ENCODE results near the gene KCNH2.

Gene KCNH2

DNA sequence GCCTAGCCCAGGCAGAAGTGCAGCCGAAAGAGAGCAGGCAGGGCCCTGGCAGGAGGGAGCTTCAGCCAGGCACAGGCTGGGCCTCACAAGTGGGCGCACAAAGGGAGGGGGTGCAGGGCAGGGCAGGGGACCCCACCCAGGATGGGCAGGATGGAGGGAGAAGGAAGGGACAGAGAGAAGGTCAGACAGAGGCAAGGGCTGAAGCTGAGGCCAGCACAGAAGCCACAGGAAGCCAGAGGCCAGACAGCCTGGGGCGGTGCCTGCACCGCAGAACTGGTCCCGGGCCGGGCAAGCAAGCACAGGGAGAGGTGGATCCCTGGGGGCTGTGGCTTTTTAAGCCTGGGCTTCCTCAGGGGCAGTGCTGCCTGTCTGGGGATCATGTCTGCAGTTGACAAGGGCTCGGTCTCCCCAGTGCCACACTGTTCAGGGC, 29.4 kb upstream of the KCNH2 start:
- H3K4me3 ChIP-seq (replicated peaks; ENCODE audit: low read depth, low read length), result no peak overlapping the region
- TF ChIP-seq CTCF (IDR thresholded peaks at IDR 0.05; ENCODE audit: low read depth, low read length, missing control alignments), result no peak
- DNase-seq (ENCODE audit: extremely low read depth, low read depth), result no peak

DNA sequence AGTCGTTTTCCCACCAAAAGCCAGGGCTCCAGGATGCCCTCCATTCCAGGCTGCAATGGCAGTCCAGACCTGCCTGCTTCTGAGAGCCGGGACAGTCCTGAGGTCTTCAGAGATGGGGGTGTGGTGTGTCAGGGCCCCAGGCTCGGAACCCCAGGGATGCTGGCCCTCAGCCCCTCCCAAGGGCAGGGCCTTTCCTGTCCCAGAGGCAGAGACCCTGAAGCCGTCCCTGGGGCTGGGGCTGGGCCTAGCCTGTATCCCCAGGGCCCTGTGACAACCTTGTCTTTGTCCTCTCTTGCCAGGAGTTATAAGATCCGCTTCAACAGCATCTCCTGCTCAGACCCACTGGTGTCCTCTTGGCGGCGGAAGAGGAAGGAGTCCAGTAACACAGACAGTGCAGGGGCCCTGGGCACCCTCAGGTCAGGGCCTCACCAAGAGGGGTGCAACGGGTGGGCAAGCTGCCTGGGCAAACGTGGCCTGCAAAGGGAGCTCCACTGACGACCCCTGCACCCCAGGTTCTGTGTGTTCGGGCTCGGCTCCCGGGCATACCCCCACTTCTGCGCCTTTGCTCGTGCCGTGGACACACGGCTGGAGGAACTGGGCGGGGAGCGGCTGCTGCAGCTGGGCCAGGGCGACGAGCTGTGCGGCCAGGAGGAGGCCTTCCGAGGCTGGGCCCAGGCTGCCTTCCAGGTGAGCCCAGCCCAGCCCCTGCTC, 28.6 kb upstream of the KCNH2 start:
- no peak overlapping the region for H3K4me3 ChIP-seq (replicated peaks; ENCODE audit: low read depth, low read length)
- TF ChIP-seq CTCF (IDR thresholded peaks at IDR 0.05; ENCODE audit: low read depth, low read length, missing control alignments), result no peak
- no peak for DNase-seq (ENCODE audit: extremely low read depth, low read depth)

DNA sequence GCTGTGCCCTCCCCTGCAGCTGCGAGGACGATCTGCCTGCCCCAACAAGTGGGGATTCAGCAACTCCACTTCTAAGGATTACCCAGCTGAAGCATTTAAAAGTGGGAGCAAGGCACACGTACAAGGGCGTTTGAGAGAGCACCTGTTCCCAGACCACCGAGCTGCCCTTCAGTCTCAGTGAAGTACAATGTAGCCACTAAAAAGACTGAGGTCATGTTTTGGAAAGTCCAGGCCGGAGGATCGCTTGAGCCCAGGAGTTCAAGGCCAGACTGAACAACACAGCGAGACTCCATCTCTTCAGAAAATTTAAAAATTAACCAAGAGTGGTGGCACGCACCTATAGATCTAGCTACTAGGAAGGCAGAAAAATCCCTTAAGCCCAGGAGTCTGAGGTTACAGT, 27.4 kb upstream of the KCNH2 start:
- no peak for DNase-seq (ENCODE audit: extremely low read depth, low read depth)
- TF ChIP-seq CTCF (IDR thresholded peaks at IDR 0.05; ENCODE audit: low read depth, low read length, missing control alignments), result no peak
- H3K4me3 ChIP-seq (replicated peaks; ENCODE audit: low read depth, low read length), result no peak overlapping the region

DNA sequence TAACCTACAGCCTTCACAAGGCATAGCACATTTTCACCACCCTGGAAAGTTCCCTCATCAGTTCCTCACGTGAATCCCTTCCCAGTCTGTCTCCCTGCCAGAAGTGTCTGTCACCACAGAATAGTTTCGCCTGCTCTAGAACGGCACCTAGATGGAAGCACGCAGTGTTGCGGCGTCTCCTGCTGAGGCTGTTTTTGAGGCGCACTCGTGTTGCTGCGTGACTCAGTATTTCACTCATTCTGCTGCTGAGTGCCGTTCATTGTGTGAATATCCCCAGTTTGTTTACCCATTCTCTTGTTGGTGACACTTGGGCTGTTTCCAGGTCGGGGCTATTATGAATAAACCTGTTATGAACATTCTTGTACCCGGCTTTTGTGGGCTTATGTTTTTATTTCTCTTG, 25.5 kb upstream of the KCNH2 start:
- no peak overlapping the region for H3K4me3 ChIP-seq (replicated peaks; ENCODE audit: low read depth, low read length)
- DNase-seq (ENCODE audit: extremely low read depth, low read depth), result no peak
- TF ChIP-seq CTCF (IDR thresholded peaks at IDR 0.05; ENCODE audit: low read depth, low read length, missing control alignments), result no peak

DNA sequence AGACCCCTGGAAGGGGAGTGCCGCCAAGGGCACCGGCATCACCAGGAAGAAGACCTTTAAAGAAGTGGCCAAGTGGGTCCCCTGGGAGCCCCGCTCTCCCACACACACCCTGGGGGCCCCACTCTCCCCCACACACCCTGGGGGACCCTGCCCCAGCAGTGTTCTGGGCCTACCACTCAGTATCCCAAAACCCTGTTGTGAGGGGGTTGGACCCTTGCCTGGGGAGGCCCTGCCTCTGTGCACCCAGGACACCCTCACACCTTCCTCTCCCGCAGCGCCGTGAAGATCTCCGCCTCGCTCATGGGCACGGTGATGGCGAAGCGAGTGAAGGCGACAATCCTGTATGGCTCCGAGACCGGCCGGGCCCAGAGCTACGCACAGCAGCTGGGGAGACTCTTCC, 23.4 kb upstream of the KCNH2 start:
- no peak for TF ChIP-seq CTCF (IDR thresholded peaks at IDR 0.05; ENCODE audit: low read depth, low read length, missing control alignments)
- no peak overlapping the region for H3K4me3 ChIP-seq (replicated peaks; ENCODE audit: low read depth, low read length)
- no peak for DNase-seq (ENCODE audit: extremely low read depth, low read depth)

DNA sequence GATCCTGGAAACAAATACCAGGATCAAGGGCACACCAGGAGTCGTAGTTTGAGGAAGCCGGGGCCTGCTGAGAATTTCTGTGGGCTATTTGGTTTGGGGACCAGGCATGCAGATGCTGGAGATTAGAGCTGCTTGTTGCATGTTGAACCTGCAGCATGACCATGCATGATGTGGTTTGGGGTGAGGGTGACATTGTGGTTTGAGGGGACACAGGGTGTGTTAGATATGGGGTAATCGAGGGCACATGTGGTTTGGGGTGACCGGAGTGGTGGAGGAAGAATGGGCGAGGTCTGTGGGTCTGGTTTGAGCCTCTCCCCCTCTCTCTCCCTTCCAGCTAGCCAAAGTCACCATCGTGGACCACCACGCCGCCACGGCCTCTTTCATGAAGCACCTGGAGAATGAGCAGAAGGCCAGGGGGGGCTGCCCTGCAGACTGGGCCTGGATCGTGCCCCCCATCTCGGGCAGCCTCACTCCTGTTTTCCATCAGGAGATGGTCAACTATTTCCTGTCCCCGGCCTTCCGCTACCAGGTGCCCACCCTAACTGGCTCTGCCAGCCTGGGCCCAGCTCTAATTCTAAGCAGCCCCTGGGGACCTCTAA, 22.9 kb upstream of the KCNH2 start:
- no peak for TF ChIP-seq CTCF (IDR thresholded peaks at IDR 0.05; ENCODE audit: low read depth, low read length, missing control alignments)
- DNase-seq (ENCODE audit: extremely low read depth, low read depth), result no peak

More for the DNA sequence above, 22.9 kb upstream of the KCNH2 start:
- no peak overlapping the region for H3K4me3 ChIP-seq (replicated peaks; ENCODE audit: low read depth, low read length)

Data from HFF-Myc (cell line).